Gastrocnemius medialis (tissue), 4 donors: ENCODE measurements around the gene RYR1.

ENCODE experiments used
- POLR2A ChIP-seq, 2 donors: fragments of 450-650 bp; IDR thresholded peaks; one replicate each; pipeline ENCODE4 v1.6.1; 2017; ENCODE audit warnings: antibody characterized with exemption in 2 of 2, mild to moderate bottlenecking in 2 of 2, moderate library complexity in 2 of 2
- TF ChIP-seq, protein P1 (sequence below), 5 experiments: fragments of 450-650 bp in 3 of 5; fragments of 200-600 bp in 2 of 5; sonication (generic) in 2 of 5; IDR thresholded peaks in 4 of 5; conservative IDR thresholded peaks in 1 of 5; 1 replicate in 4 of 5; 2 replicates in 1 of 5; pipeline ENCODE4 v1.5.1; 2016 to 2019; ENCODE audit warnings: antibody characterized with exemption in 5 of 5, mild to moderate bottlenecking in 3 of 5, moderate library complexity in 3 of 5

DNA sequence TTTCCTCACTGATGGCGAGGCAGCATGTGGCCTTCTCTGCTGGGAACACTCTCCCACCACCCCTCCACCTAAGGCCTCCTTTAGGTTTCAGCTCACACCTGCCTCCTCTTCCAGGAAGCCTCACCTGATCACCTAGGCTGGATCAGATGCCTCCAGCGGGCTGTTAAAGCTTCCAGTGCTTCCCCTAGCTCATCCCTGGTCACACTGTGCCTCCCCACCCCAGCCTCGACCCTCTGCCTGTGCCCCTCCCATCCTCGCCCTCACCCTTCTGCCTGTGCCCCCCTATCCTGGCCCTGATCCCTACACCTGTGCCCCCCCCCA is 150.5 kb downstream of the RYR1 start:
- TF ChIP-seq, protein P1, sequence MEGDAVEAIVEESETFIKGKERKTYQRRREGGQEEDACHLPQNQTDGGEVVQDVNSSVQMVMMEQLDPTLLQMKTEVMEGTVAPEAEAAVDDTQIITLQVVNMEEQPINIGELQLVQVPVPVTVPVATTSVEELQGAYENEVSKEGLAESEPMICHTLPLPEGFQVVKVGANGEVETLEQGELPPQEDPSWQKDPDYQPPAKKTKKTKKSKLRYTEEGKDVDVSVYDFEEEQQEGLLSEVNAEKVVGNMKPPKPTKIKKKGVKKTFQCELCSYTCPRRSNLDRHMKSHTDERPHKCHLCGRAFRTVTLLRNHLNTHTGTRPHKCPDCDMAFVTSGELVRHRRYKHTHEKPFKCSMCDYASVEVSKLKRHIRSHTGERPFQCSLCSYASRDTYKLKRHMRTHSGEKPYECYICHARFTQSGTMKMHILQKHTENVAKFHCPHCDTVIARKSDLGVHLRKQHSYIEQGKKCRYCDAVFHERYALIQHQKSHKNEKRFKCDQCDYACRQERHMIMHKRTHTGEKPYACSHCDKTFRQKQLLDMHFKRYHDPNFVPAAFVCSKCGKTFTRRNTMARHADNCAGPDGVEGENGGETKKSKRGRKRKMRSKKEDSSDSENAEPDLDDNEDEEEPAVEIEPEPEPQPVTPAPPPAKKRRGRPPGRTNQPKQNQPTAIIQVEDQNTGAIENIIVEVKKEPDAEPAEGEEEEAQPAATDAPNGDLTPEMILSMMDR (IDR thresholded peaks at IDR 0.05 in 4 of 5, conservative IDR thresholded peaks at IDR 0.05 in 1 of 5) = no peak
- no peak for TF ChIP-seq POLR2A (IDR thresholded peaks at IDR 0.05)
